ENCODE results near the gene ROGDI.

ROGDI gene

DNA sequence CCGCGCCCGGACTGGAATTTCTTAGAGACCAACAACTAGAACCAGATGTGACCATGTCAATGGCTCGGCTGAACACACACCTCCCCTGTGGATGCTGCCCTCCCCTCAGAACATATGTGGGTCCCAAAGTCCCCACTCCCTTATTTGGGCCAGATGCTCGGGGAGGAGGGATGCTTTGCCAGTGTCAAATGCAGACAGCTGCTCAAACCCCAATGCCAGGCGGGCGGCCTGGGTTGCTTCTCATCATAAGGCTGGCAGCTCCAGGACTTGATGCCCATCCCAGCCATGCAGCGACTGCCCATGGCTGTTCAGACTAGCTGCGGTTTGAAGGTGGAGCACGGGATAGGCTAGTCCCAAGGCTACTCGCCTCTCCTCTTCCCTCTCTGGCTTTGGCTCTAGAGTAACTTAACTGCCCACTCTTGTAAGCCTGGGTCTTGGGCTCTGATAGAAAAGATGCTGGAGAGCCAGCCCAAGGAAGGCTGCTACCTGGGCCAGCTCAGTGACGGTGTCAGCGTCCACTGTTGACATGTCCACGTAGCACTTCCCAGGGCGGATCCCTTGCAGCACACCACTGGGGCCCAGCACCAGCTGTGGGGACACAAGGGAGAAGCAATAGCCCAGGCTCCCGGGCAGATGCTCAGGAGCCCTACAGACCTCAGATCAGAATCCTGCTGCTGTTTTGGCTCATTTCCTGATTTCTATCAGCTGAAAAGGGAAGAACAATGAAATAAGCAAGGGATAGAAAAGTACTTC lies 11.0 kb upstream of the ROGDI start:
- DNase-seq: no peak

GRCh38 chr16:4811773-4812172 lies 9.3 kb upstream of the ROGDI start:
- no peak for DNase-seq

DNA sequence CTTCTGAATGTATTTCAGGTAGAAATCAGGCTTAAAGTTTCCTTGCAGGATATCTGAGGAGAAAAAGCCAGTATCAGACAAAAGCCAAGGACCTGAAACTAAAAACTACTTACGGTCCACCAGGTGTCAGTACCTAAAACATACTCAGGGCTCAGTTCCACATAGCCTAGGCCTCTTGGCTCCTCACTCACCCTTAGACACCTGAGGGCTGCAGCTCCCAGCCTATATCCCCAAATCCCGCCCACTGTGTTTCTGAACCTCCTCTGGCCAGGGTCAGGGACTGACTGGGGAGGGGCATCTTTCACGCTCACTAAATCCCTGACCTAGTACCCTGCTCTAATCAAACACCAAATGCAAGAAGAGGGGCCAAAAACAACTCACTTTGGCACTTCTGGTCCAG lies 8.8 kb upstream of the ROGDI start:
- DNase-seq: no peak

- DNase-seq: no peak
Measured at GRCh38 chr16:4806280-4806679, 3.8 kb upstream of the ROGDI start.

DNA sequence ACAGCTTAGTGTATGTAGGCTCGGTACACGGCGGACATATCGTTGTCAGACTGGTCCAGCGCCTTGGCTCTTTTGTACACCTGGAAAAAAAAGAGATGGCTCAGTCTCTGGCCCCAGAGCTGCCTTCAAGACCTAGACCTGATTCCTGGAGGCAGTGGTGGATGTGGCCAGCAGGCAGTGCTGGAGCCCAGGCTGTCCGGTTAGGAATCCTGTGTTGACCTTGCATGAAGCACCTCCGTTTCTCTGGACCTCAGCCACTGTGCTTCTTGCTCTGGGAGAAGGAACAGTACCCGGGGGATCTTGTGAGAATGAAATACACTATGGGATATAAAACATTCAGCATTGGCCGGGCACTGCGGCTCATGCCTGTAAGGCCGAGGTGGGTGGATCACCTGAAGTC lies 2.8 kb upstream of the ROGDI start:
- DNase-seq: no peak

DNA sequence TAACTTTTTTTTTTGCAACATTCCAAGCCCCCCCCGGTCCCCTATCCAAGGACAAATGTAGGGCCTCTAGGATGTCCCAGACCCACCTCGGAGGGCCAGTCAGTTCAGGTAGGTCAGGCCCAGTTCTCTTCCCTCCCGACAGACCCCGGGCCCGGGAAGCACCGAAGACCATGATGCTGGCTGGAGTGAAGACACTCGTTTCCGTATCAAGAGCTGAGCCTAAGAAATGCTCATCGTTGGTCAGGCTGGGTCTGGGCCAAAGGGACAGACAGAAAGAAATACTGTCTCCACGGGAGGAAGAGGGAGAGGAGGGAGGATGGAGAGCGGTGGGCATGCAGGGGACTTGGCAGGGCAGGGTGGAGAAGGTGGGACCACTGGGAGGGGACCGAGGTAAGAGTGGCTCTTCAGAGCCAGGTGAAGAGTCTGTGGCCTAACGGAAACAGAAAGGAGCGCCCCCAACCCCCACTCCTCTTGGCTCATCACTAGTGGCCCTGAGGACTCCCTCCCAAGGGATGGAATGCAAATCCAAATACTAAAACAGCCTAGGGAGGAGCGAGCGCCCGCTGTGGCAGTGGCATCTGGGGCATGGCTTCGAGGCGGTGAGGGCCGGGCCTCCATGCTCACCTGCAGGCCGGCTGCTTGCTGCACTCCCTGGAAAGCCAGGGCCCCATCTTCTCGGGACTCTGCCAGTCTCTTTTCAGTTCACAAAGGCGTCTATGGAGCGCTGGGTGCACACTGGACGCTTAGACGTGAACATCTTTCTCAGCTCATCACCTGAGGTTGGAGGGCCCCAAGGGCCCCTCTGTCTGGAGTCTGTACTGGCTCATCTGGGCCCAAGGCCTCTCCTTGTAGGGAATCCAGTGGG lies 1.7 kb upstream of the ROGDI start:
- DNase-seq: no peak

GRCh38 chr16:4803401-4803844 lies 990 bp upstream of the ROGDI start:
- DNase-seq: peak; percentile 22

GRCh38 chr16:4802659-4803287 lies 340 bp upstream of the ROGDI start:
- DNase-seq: peak; percentile 90

GRCh38 chr16:4801051-4801961 lies 1.1 kb downstream of the ROGDI start:
- DNase-seq: no peak

GRCh38 chr16:4800290-4801041 lies 2.0 kb downstream of the ROGDI start:
- DNase-seq: no peak

- DNase-seq: no peak
Measured at GRCh38 chr16:4799171-4799855, 3.1 kb downstream of the ROGDI start.

DNA sequence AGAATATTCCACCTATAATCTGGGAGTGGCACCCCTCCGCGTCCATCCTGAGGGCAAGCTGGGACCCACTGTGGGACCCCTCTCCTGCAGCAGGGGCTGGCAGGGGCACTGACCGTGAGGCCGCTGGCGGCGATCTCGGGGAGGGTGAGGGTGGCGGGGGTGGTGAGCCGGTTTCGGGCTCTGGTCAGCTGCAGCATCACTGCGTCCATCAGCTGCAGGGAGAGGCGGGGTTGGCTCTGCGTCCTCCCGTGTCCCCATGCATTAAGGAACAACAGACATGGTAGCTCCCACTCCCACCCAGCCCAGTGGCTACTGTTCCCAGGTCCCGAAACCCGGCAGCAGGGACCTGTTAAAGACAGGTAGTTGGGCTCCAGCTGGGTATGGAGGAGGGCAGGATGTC lies 4.0 kb downstream of the ROGDI start:
- no peak for DNase-seq

- DNase-seq: no peak
Measured at GRCh38 chr16:4797805-4798252, 4.6 kb downstream of the ROGDI start.

GRCh38 chr16:4796982-4797804 lies 5.2 kb downstream of the ROGDI start:
- no peak for DNase-seq

DNA sequence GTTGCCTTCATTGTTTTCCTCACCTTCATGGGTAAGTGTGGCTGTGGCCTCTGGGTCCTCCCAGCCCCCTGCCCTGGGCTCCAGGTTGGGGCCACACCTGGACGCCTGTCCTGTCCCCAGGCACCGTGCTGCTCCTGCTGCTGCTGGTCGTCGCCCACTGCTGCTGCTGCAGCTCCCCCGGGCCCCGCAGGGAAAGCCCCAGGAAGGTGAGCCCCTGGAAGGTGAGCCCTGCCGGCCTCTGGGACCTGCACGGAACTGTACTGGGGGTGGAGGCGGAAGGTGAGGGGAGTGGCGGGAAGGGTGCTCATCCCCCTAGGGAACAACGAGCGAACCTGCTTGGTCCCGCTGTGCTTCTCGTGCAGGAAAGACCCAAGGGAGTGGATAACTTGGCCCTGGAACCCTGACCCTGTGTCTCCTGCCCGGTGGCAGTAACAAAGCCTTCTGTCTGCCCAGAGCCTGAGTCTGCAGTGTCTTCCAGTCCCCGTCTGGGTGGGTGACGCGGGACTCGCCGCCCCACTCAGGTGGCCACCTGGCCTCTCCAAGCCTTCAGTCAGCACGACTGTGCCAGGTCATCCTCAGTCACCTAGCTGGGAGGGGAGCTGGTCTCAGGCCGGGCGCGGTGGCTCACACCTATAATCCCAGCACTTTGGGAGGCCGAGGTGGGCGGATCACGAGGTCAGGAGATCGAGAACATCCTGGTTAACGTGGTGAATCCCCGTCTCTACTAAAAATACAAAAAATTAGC lies 6.4 kb downstream of the ROGDI start:
- no peak for DNase-seq

- no peak for DNase-seq
Measured at GRCh38 chr16:4795181-4795827, 7.1 kb downstream of the ROGDI start, which contains the start of gene SMIM22. TSS of gene SMIM22 (plus strand) at chr16:4795369. CDS start at chr16:4795735, 366 bp downstream.

DNA sequence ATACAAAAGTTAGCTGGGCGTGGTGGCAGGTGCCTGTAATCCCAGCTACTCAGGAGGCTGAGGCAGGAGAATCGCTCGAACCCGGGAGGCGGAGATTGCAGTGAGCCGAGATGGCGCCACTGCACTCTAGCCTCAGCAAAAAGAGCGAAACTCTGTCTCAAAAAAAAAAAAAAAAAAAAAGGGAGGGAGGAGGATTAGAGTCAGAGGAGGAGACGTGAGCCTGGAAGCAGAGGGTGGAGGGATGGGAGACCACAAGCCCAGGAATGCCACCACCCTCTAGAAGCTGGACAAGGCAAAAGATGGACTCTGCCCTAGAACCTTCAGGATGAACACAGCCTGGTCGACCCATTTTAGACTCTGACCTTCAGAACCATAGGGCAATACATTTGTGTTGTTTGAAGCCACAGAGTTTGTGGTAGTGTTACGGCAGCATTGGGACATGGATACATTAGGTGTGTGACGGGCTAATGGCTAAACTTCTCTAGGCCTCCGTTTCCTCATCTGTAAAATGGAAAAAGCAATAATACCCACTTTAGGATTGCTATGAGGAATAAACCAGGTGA lies 9.4 kb downstream of the ROGDI start:
- no peak for DNase-seq

GRCh38 chr16:4790871-4791270 lies 11.6 kb downstream of the ROGDI start:
- no peak for DNase-seq
